Activated T-helper 1 cell treated with anti-CD3 and anti-CD28 coated beads, Interleukin-12 subunit alpha, Interleukin-12 subunit beta, Interleukin-2, Interleukin-4 antibody, amounts not matched to agents 30 ng/mL and 10 ng/mL and 1 ng/mL, durations not matched to agents 14 hours and 24 hours and 36 hours (primary cell): ENCODE data around the gene NYAP2. TPM values are rescaled to one million over a fixed set of nuclear protein-coding genes. Genes with fewer than 3 reads are reported as not detected.

Experiments used
- DNase-seq: peaks from one replicate; pipeline ENCODE4 v3.0.0; 2021; ENCODE audit warnings: low spot score
- H3K27ac Mint-ChIP-seq: one replicate; pipeline ENCODE4 v1.8.0; 2021; ENCODE audit warnings: mild to moderate bottlenecking, mixed read lengths
- H3K27me3 Mint-ChIP-seq: one replicate; pipeline ENCODE4 v1.8.0; 2022; ENCODE audit warnings: mild to moderate bottlenecking, moderate library complexity, mixed read lengths; ENCODE audit not compliant: insufficient read depth
- H3K36me3 Mint-ChIP-seq: one replicate; pipeline ENCODE4 v1.8.0; 2021; ENCODE audit warnings: low read depth, mixed read lengths
- H3K4me1 Mint-ChIP-seq: one replicate; pipeline ENCODE4 v1.8.0; 2021; ENCODE audit warnings: low read depth, mixed read lengths
- H3K4me3 Mint-ChIP-seq: one replicate; pipeline ENCODE4 v1.8.0; 2021; ENCODE audit warnings: mild to moderate bottlenecking, moderate library complexity, mixed read lengths
- H3K9me3 Mint-ChIP-seq: one replicate; pipeline ENCODE4 v1.8.0; 2021; ENCODE audit warnings: mixed read lengths
- intact Hi-C: fragments of 100-400 bp; cut with micrococcal nuclease; formaldehyde crosslinking; loops from one replicate; pipeline ENCODE4 v1.15.1; 2024
- total RNA-seq: library from RNA; stranded (reverse); gene quantifications from 2 replicates; pipeline ENCODE4 v1.2.3, GENCODE V29; 2022

Gene NYAP2
- total RNA-seq, 1 donor from 2014 or later, result not detected

- no peak for DNase-seq
- Mint-ChIP-seq H3K27ac (no peak overlapping the region), H3K4me3 (no peak overlapping the region), H3K27me3 (peaks cover 8% of the 10 kb centered on the region), H3K36me3 (no peaks in the 10 kb centered on the region), H3K4me1 (no peaks in the 10 kb centered on the region), H3K9me3 (no peaks in the 10 kb centered on the region)
- intact Hi-C loops, result no loop called here
Observed at GRCh38 chr2:225556461-225556860, 157.0 kb downstream of the NYAP2 start.

- intact Hi-C loops, result no loop called here
- Mint-ChIP-seq H3K9me3 (no peaks in the 10 kb centered on the region), H3K4me1 (no peaks in the 10 kb centered on the region), H3K27me3 (peaks cover 9% of the 10 kb centered on the region), H3K4me3 (no peak overlapping the region), H3K27ac (no peak overlapping the region), H3K36me3 (no peaks in the 10 kb centered on the region)
- DNase-seq, result no peak
Observed at GRCh38 chr2:225558399-225559071, 159.0 kb downstream of the NYAP2 start.

GRCh38 chr2:225559072-225559415 lies 159.5 kb downstream of the NYAP2 start:
- Mint-ChIP-seq H3K4me1 (no peaks in the 10 kb centered on the region), H3K9me3 (no peaks in the 10 kb centered on the region), H3K27me3 (peaks cover 9% of the 10 kb centered on the region), H3K36me3 (no peaks in the 10 kb centered on the region), H3K4me3 (no peak overlapping the region), H3K27ac (no peak overlapping the region)
- intact Hi-C loops, result no loop called here
- DNase-seq, result no peak

GRCh38 chr2:225566798-225567197 lies 167.3 kb downstream of the NYAP2 start:
- intact Hi-C loops, result no loop called here
- H3K27me3 Mint-ChIP-seq, result peaks cover 4% of the 10 kb centered on the region
- H3K9me3 Mint-ChIP-seq, result peaks cover 1% of the 10 kb centered on the region
- no peaks in the 10 kb centered on the region for H3K36me3 Mint-ChIP-seq
- no peak for DNase-seq
- H3K27ac Mint-ChIP-seq, result no peak overlapping the region
- H3K4me1 Mint-ChIP-seq, result no peaks in the 10 kb centered on the region
- no peak overlapping the region for H3K4me3 Mint-ChIP-seq

GRCh38 chr2:225569995-225570394 lies 170.5 kb downstream of the NYAP2 start:
- peaks cover 5% of the 10 kb centered on the region for H3K9me3 Mint-ChIP-seq
- no peak for DNase-seq
- H3K4me1 Mint-ChIP-seq, result no peaks in the 10 kb centered on the region
- H3K36me3 Mint-ChIP-seq, result no peaks in the 10 kb centered on the region
- no peak overlapping the region for H3K4me3 Mint-ChIP-seq
- no peak overlapping the region for H3K27ac Mint-ChIP-seq
- intact Hi-C loops, result no loop called here
- H3K27me3 Mint-ChIP-seq, result peaks cover 1% of the 10 kb centered on the region

GRCh38 chr2:225573603-225574002 lies 174.1 kb downstream of the NYAP2 start:
- peaks cover 5% of the 10 kb centered on the region for H3K9me3 Mint-ChIP-seq
- no peaks in the 10 kb centered on the region for H3K4me1 Mint-ChIP-seq
- no peaks in the 10 kb centered on the region for H3K36me3 Mint-ChIP-seq
- no peak for DNase-seq
- peaks cover 1% of the 10 kb centered on the region for H3K27me3 Mint-ChIP-seq
- intact Hi-C loops, result no loop called here
- no peak overlapping the region for H3K4me3 Mint-ChIP-seq
- H3K27ac Mint-ChIP-seq, result no peak overlapping the region

GRCh38 chr2:225574582-225575138 lies 175.2 kb downstream of the NYAP2 start:
- peaks cover 1% of the 10 kb centered on the region for H3K27me3 Mint-ChIP-seq
- no peak overlapping the region for H3K4me3 Mint-ChIP-seq
- H3K27ac Mint-ChIP-seq, result no peak overlapping the region
- no peaks in the 10 kb centered on the region for H3K36me3 Mint-ChIP-seq
- H3K4me1 Mint-ChIP-seq, result no peaks in the 10 kb centered on the region
- intact Hi-C loops, result no loop called here
- peaks cover 5% of the 10 kb centered on the region for H3K9me3 Mint-ChIP-seq
- DNase-seq, result no peak

GRCh38 chr2:225581135-225581534 lies 181.6 kb downstream of the NYAP2 start:
- H3K9me3 Mint-ChIP-seq, result no peaks in the 10 kb centered on the region
- intact Hi-C loops, result no loop called here
- H3K4me3 Mint-ChIP-seq, result no peak overlapping the region
- H3K27ac Mint-ChIP-seq, result no peak overlapping the region
- H3K4me1 Mint-ChIP-seq, result no peaks in the 10 kb centered on the region
- DNase-seq, result no peak
- H3K27me3 Mint-ChIP-seq, result no peaks in the 10 kb centered on the region
- no peaks in the 10 kb centered on the region for H3K36me3 Mint-ChIP-seq

GRCh38 chr2:225581906-225582305 lies 182.4 kb downstream of the NYAP2 start:
- peaks cover 3% of the 10 kb centered on the region for H3K27me3 Mint-ChIP-seq
- no peak for DNase-seq
- H3K27ac Mint-ChIP-seq, result no peak overlapping the region
- no peaks in the 10 kb centered on the region for H3K9me3 Mint-ChIP-seq
- H3K4me3 Mint-ChIP-seq, result no peak overlapping the region
- no peaks in the 10 kb centered on the region for H3K4me1 Mint-ChIP-seq
- H3K36me3 Mint-ChIP-seq, result no peaks in the 10 kb centered on the region
- intact Hi-C loops, result no loop called here

- Mint-ChIP-seq H3K4me3 (no peak overlapping the region), H3K4me1 (no peaks in the 10 kb centered on the region), H3K27me3 (peaks cover 3% of the 10 kb centered on the region), H3K27ac (no peak overlapping the region), H3K9me3 (no peaks in the 10 kb centered on the region), H3K36me3 (no peaks in the 10 kb centered on the region)
- intact Hi-C loops, result no loop called here
- no peak for DNase-seq
Observed at GRCh38 chr2:225582355-225583116, 183.0 kb downstream of the NYAP2 start.

GRCh38 chr2:225584796-225585195 lies 185.3 kb downstream of the NYAP2 start:
- Mint-ChIP-seq H3K9me3 (no peaks in the 10 kb centered on the region), H3K27me3 (peaks cover 3% of the 10 kb centered on the region), H3K4me1 (no peaks in the 10 kb centered on the region), H3K36me3 (no peaks in the 10 kb centered on the region), H3K27ac (no peak overlapping the region), H3K4me3 (no peak overlapping the region)
- DNase-seq, result no peak
- intact Hi-C loops, result no loop called here

GRCh38 chr2:225590932-225591331 lies 191.4 kb downstream of the NYAP2 start:
- no peaks in the 10 kb centered on the region for H3K4me1 Mint-ChIP-seq
- no peak for DNase-seq
- H3K4me3 Mint-ChIP-seq, result no peak overlapping the region
- no peak overlapping the region for H3K27ac Mint-ChIP-seq
- intact Hi-C loops, result no loop called here
- H3K27me3 Mint-ChIP-seq, result peaks cover 3% of the 10 kb centered on the region
- H3K9me3 Mint-ChIP-seq, result no peaks in the 10 kb centered on the region
- H3K36me3 Mint-ChIP-seq, result no peaks in the 10 kb centered on the region

GRCh38 chr2:225597911-225598310 lies 198.4 kb downstream of the NYAP2 start:
- DNase-seq, result no peak
- Mint-ChIP-seq H3K4me1 (no peaks in the 10 kb centered on the region), H3K27ac (no peak overlapping the region), H3K9me3 (no peaks in the 10 kb centered on the region), H3K4me3 (no peak overlapping the region), H3K36me3 (no peaks in the 10 kb centered on the region), H3K27me3 (no peaks in the 10 kb centered on the region)
- intact Hi-C loops, result no loop called here
